Uterus (tissue), 2 donors: ENCODE results near the gene EXOC4.

ENCODE experiments used
- CTCF ChIP-seq, 4 experiments: fragments of 200-600 bp in 2 of 4; fragments of 450-650 bp in 2 of 4; sonication (generic) in 2 of 4; IDR thresholded peaks; one replicate each; pipeline ENCODE4 v1.5.1; 2016 to 2019; ENCODE audit warnings: antibody characterized with exemption in 4 of 4, mild to moderate bottlenecking in 2 of 4, moderate library complexity in 1 of 4
- POLR2A ChIP-seq, 2 donors: fragments of 450-650 bp; IDR thresholded peaks; one replicate each; pipeline ENCODE4 v1.6.1; 2016; ENCODE audit warnings: antibody characterized with exemption in 2 of 2, mild to moderate bottlenecking in 1 of 2, moderate library complexity in 1 of 2

- TF ChIP-seq CTCF (IDR thresholded peaks at IDR 0.05) (no peak), POLR2A (IDR thresholded peaks at IDR 0.05) (no peak)
These were observed 459.7 kb downstream of the EXOC4 start for GRCh38 chr7:133712544-133712943.
